Neutrophil (primary cell): ENCODE measurements around the gene KYNU.
"Not testable (repeated sequence)": the region's sequence is repeated elsewhere in the genome, so short reads cannot be mapped to it uniquely, and the experiment has no call there.

ENCODE experiments used
- H3K27ac ChIP-seq: fragments of 200-600 bp; sonication (generic); 2 replicates; pipeline ENCODE4 v1.5.1; 2016; ENCODE audit warnings: mild to moderate bottlenecking, moderate library complexity
- H3K27me3 ChIP-seq: fragments of 200-600 bp; sonication (generic); 2 replicates; pipeline ENCODE4 v1.6.0; 2016; ENCODE audit warnings: mild to moderate bottlenecking
- H3K36me3 ChIP-seq: fragments of 200-600 bp; sonication (generic); 2 replicates; pipeline ENCODE4 v1.5.1; 2017
- H3K4me1 ChIP-seq, 2 experiments: fragments of 200-600 bp in 1 of 2; sonication (generic) in 1 of 2; 1 replicate in 1 of 2; 2 replicates in 1 of 2; pipeline versions ENCODE4 v1.5.1 to v1.6.1; 2013 to 2016; ENCODE audit warnings: low read depth in 1 of 2, low read length in 1 of 2, mild to moderate bottlenecking in 1 of 2, moderate library complexity in 1 of 2; ENCODE audit not compliant: control insufficient read depth in 1 of 2, insufficient read depth in 1 of 2
- H3K4me3 ChIP-seq, 2 experiments: fragments of 200-600 bp in 1 of 2; sonication (generic) in 1 of 2; 1 replicate in 1 of 2; 2 replicates in 1 of 2; pipeline ENCODE4 v1.5.1; 2013 to 2016; ENCODE audit warnings: low read depth in 1 of 2, low read length in 1 of 2, mild to moderate bottlenecking in 1 of 2, moderate library complexity in 1 of 2
- H3K9me3 ChIP-seq: fragments of 200-600 bp; sonication (generic); 2 replicates; pipeline ENCODE4 v1.5.1; 2016
- CTCF ChIP-seq: fragments of 200-600 bp; sonication (generic); IDR thresholded peaks from 2 replicates; pipeline ENCODE4 v1.5.1; 2016; ENCODE audit warnings: antibody characterized with exemption

KYNU gene

GRCh38 chr2:143068094-143068493, 190.6 kb downstream of the KYNU start:
- Histone ChIP-seq H3K9me3 (no peaks in the 10 kb centered on the region), H3K4me1 (peaks cover 57 to 61% of the 10 kb centered on the region in 2 experiments), H3K27ac (peak overlapping the region; percentile 97), H3K4me3 (peak overlapping the region in 1 of 2 experiments; percentile 21), H3K36me3 (no peaks in the 10 kb centered on the region), H3K27me3 (no peaks in the 10 kb centered on the region)
- no peak for TF ChIP-seq CTCF

GRCh38 chr2:143068509-143068908, 191.0 kb downstream of the KYNU start:
- H3K36me3 ChIP-seq, result no peaks in the 10 kb centered on the region
- H3K4me3 ChIP-seq, result peak overlapping the region in 1 of 2 experiments; percentile 25
- H3K4me1 ChIP-seq, result peaks cover 61 to 65% of the 10 kb centered on the region in 2 experiments
- H3K9me3 ChIP-seq, result no peaks in the 10 kb centered on the region
- TF ChIP-seq CTCF, result peak; percentile 14
- peak overlapping the region; percentile 97 for H3K27ac ChIP-seq
- H3K27me3 ChIP-seq, result no peaks in the 10 kb centered on the region

GRCh38 chr2:143070704-143071103, 193.2 kb downstream of the KYNU start:
- Histone ChIP-seq H3K36me3 (no peaks in the 10 kb centered on the region), H3K27ac (peak overlapping the region; percentile 97), H3K4me1 (peaks cover 70 to 74% of the 10 kb centered on the region in 2 experiments), H3K27me3 (no peaks in the 10 kb centered on the region), H3K9me3 (no peaks in the 10 kb centered on the region), H3K4me3 (peak overlapping the region; percentile 33 to 71)
- TF ChIP-seq CTCF, result no peak

GRCh38 chr2:143071185-143071876, 193.9 kb downstream of the KYNU start:
- H3K27me3 ChIP-seq, result no peaks in the 10 kb centered on the region
- peaks cover 73 to 74% of the 10 kb centered on the region in 2 experiments for H3K4me1 ChIP-seq
- H3K27ac ChIP-seq, result peak overlapping the region; percentile 97
- no peak for TF ChIP-seq CTCF
- H3K4me3 ChIP-seq, result peak overlapping the region; percentile 33 to 71
- no peaks in the 10 kb centered on the region for H3K9me3 ChIP-seq
- H3K36me3 ChIP-seq, result no peaks in the 10 kb centered on the region

GRCh38 chr2:143074913-143075312, 197.4 kb downstream of the KYNU start:
- peaks cover 45 to 47% of the 10 kb centered on the region in 2 experiments for H3K4me1 ChIP-seq
- not testable (repeated sequence) for H3K27me3 ChIP-seq, H3K36me3 ChIP-seq, H3K4me3 ChIP-seq, H3K9me3 ChIP-seq
- H3K27ac ChIP-seq, result peak overlapping the region; percentile 8

- H3K4me1 ChIP-seq, result peaks cover 37 to 39% of the 10 kb centered on the region in 2 experiments
- TF ChIP-seq CTCF, result no peak
- H3K4me3 ChIP-seq, result no peak overlapping the region
- no peaks in the 10 kb centered on the region for H3K9me3 ChIP-seq
- H3K27ac ChIP-seq, result no peak overlapping the region
- H3K36me3 ChIP-seq, result no peaks in the 10 kb centered on the region
- H3K27me3 ChIP-seq, result no peaks in the 10 kb centered on the region
These were observed 198.2 kb downstream of the KYNU start for GRCh38 chr2:143075711-143076110.
